Activated CD8-positive, alpha-beta memory T cell treated with anti-CD3 and anti-CD28 coated beads, Interleukin-2, amount 10 ng/mL, durations not matched to agents 7 days and 5 days (primary cell): ENCODE results near the gene GIMAP7. TPM values are rescaled to one million over a fixed set of nuclear protein-coding genes. Genes with fewer than 3 reads are reported as not detected.
A peak's percentile ranks its signal among the peaks of the same experiment; 100 is the strongest.
"Not testable (repeated sequence)": the region's sequence is repeated elsewhere in the genome, so short reads cannot be mapped to it uniquely, and the experiment has no call there.

Experiments used
- ATAC-seq: fragments of 150-1000 bp; cut with Tn5 transposase; one replicate; pipeline ENCODE4 v1.10.0; 2021; ENCODE audit warnings: moderate library complexity
- CTCF ChIA-PET: fragments of 350-600 bp; sonication (Branson Sonifier 250); formaldehyde crosslinking; loops from one replicate; lab custom pipeline; 2021; ENCODE audit warnings: antibody characterized with exemption; lab: Charles Lee
- DNase-seq: peaks from one replicate; pipeline ENCODE4 v3.0.0-alpha.2; 2020
- H3K27ac Mint-ChIP-seq: one replicate; pipeline ENCODE4 v1.8.0; 2021; ENCODE audit warnings: mild to moderate bottlenecking, mixed read lengths
- H3K27me3 Mint-ChIP-seq: one replicate; pipeline ENCODE4 v1.8.0; 2021; ENCODE audit warnings: mixed read lengths
- H3K36me3 Mint-ChIP-seq: one replicate; pipeline ENCODE4 v1.8.0; 2021; ENCODE audit warnings: mild to moderate bottlenecking, mixed read lengths
- H3K4me1 Mint-ChIP-seq: one replicate; pipeline ENCODE4 v1.8.0; 2021; ENCODE audit warnings: mixed read lengths
- H3K4me3 Mint-ChIP-seq: one replicate; pipeline ENCODE4 v1.8.0; 2021; ENCODE audit warnings: mild to moderate bottlenecking, moderate library complexity, mixed read lengths
- H3K9me3 Mint-ChIP-seq: one replicate; pipeline ENCODE4 v1.8.0; 2022; ENCODE audit warnings: low read depth, mixed read lengths
- total RNA-seq, 2 experiments: library from RNA; stranded (reverse); gene quantifications; one replicate each; pipeline ENCODE4 v1.2.3, GENCODE V29; 2021

The GIMAP7 gene
- total RNA-seq, 2 experiments from 2014 or later, result 49.9 to 89.7 TPM

DNA sequence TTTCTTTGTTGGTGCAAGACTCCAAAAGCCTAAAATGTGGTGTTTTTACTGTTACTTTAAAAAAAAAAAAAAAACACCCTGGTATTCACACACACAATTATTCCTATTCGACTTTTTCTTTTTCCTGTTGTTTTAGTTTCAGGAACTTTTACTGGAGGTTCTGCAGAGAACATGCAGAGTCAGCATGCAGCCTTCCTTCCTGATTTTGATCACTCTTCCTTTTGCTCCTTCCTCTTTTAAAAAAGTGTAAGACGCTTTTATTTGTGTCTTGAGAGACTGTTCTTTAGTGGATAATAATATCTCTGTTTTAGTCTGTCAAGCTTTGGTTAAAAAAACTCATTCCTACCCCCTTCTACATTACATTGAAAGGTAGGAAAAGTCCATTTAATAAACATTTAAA, 31.2 kb upstream of the GIMAP7 start:
- H3K27me3 Mint-ChIP-seq, DNase-seq, H3K9me3 Mint-ChIP-seq, ATAC-seq: not testable (repeated sequence)
- peaks cover 25% of the 10 kb centered on the region for H3K36me3 Mint-ChIP-seq
- H3K27ac Mint-ChIP-seq, result peak overlapping the region; percentile 87
- CTCF ChIA-PET, result interaction anchor here (4.0 kb wide), 1 partner anchor 33 kb away, joined by 34 read pairs; the partner anchor contains the start of gene GIMAP8
- peaks cover 69% of the 10 kb centered on the region for H3K4me1 Mint-ChIP-seq
- peak overlapping the region; percentile 60 for H3K4me3 Mint-ChIP-seq

DNA sequence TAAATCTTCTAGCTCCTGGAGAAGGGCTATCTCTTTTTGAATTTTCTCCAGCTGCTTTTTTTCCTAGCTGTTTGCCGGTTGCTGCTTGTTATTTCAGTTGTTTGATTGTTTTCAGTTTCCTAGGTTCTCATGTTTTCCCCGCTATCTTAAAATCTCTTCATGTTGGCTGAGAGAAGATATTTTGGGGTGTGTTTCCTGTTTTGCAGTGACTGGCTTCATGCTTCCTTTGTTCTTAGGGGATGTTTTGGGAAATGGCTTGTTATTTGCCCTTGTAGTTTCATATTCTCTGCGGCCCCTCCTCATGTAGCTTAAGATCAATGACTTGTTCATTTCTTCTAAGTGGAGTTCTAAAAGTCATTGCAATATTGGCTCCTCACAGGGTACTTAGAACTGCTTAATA, 30.6 kb upstream of the GIMAP7 start:
- Mint-ChIP-seq H3K4me1 (peaks cover 63% of the 10 kb centered on the region), H3K27ac (peak overlapping the region; percentile 87), H3K4me3 (peak overlapping the region; percentile 60), H3K36me3 (peaks cover 22% of the 10 kb centered on the region)
- DNase-seq, H3K9me3 Mint-ChIP-seq, ATAC-seq, H3K27me3 Mint-ChIP-seq: not testable (repeated sequence)
- CTCF ChIA-PET, result interaction anchor here (1.1 to 4.0 kb wide), 2 partner anchors 18 to 33 kb away, joined by 3 to 34 read pairs; partner anchors contain the start of gene GIMAP8

DNA sequence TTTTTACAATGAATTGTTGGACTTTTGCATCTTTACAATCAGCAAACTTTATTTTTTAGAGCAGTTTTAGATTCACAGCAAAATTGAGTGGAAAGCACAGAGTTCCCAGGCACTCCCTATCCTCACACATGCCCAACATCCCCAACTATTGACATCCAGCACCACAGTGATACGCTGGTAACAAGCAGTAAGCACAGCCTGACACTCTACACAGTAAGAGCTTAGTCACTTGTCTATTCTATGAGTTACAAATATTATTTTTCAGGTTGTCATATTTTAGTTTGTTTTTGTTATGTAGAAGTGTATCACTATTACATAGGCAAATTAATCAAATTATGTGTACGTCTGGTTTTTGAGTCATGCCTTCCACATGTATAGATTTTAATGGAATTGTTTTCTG, 27.0 kb upstream of the GIMAP7 start:
- H3K27ac Mint-ChIP-seq, result no peak overlapping the region
- CTCF ChIA-PET, result no interaction called here

DNA sequence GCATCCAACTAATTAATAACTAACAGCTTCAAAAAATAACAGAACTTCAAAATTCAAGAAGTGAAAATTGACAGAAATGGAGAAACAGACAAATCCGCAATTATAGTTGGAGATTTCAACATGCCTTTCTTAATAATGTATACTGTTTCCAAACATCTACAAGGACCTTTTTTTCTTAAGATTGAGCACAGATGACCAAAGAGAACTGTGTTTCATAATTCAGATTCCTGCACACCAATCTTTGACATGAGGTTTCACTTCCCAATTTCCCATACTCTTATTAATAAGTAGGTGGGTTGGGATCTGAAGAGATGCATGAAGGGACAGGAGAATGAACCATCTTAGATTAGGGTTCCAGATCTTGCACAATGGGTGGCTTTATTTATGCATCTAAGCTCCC, 24.9 kb upstream of the GIMAP7 start:
- DNase-seq, result no peak
- Mint-ChIP-seq H3K4me3 (no peak overlapping the region), H3K27me3 (no peaks in the 10 kb centered on the region), H3K9me3 (peaks cover 5% of the 10 kb centered on the region), H3K36me3 (peaks cover 25% of the 10 kb centered on the region), H3K4me1 (peaks cover 15% of the 10 kb centered on the region), H3K27ac (no peak overlapping the region)
- ATAC-seq, result no peak
- CTCF ChIA-PET, result no interaction called here

More for the DNA sequence above, 27.0 kb upstream of the GIMAP7 start:
- H3K4me1 Mint-ChIP-seq, result peaks cover 37% of the 10 kb centered on the region
- peaks cover 25% of the 10 kb centered on the region for H3K36me3 Mint-ChIP-seq
- H3K9me3 Mint-ChIP-seq, result peaks cover 5% of the 10 kb centered on the region
- ATAC-seq (no peak), DNase-seq (no peak)
- no peaks in the 10 kb centered on the region for H3K27me3 Mint-ChIP-seq
- H3K4me3 Mint-ChIP-seq, result no peak overlapping the region

DNA sequence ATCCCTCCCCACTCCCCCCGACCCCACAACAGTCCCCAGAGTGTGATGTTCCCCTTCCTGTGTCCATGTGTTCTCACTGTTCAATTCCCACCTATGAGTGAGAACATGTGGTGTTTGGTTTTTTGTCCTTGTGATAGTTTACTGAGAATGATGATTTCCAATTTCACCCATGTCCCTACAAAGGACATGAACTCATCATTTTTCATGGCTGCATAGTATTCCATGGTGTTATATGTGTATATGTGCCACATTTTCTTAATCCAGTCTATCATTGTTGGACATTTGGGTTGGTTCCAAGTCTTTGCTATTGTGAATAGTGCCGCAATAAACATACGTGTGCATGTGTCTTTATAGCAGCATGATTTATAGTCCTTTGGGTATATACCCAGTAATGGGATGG, 21.2 kb upstream of the GIMAP7 start:
- H3K4me1 Mint-ChIP-seq, H3K27ac Mint-ChIP-seq, H3K4me3 Mint-ChIP-seq, DNase-seq, CTCF ChIA-PET, ATAC-seq, H3K27me3 Mint-ChIP-seq: not testable (repeated sequence)
- peaks cover 12% of the 10 kb centered on the region for H3K9me3 Mint-ChIP-seq
- peaks cover 29% of the 10 kb centered on the region for H3K36me3 Mint-ChIP-seq

DNA sequence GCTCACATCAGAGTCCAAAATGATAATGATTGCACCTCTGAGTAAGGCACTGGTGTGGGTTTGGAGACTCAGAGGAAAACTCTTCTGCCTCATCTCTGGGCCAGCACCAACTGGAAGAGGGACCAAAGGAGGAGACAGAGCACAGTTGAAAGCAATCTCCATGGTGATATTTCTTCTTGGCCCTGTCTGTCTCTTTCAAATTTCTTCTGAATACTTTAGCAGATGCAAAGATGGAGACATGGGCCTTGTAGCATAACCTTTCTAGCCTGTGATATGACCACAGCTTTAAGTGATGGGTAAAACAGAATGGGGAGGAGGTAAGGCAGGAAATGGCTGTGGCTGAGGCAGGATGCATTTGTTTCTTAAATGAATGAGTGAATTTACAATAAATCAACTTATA, 12.2 kb upstream of the GIMAP7 start:
- peak; percentile 80 for DNase-seq
- Mint-ChIP-seq H3K9me3 (peaks cover 7% of the 10 kb centered on the region), H3K36me3 (peaks cover 33% of the 10 kb centered on the region), H3K27me3 (no peaks in the 10 kb centered on the region), H3K27ac (peak overlapping the region; percentile 93), H3K4me3 (peak overlapping the region; percentile 36), H3K4me1 (peaks cover 51% of the 10 kb centered on the region)
- CTCF ChIA-PET, result interaction anchor here (0.8 to 2.6 kb wide), 10 partner anchors 9 to 183 kb away, joined by 3 to 23 read pairs (median 3); partner anchors contain the start of genes GIMAP2, GIMAP4, GIMAP7 and GIMAP8
- ATAC-seq, result peak; percentile 90

DNA sequence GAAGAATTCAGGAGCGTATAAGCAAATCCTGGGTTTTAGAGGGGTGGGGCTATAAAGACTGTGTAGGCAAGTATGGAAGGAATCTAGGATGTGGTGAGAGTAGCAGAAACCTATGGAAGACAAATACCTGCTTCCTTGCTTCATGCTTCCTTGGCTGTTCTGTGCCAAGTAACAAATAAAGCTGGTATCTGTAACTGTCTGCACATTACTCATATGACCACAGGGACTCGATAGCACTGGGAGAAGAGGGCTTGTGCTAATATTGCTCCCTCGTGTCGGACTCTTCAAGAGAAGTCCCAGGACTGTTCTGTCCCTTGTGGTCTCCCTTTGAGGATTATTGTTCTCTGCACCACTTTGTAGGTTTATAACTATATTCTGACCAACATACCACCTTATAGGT, 11.5 kb upstream of the GIMAP7 start:
- Mint-ChIP-seq H3K4me3 (peak overlapping the region; percentile 36), H3K4me1 (peaks cover 56% of the 10 kb centered on the region), H3K9me3 (peaks cover 5% of the 10 kb centered on the region), H3K27me3 (no peaks in the 10 kb centered on the region), H3K36me3 (peaks cover 29% of the 10 kb centered on the region), H3K27ac (peak overlapping the region; percentile 93)
- DNase-seq (no peak), ATAC-seq (peak; percentile 9)
- CTCF ChIA-PET, result interaction anchor here (1.2 to 2.6 kb wide), 7 partner anchors 8 to 183 kb away, joined by 3 to 23 read pairs (median 6); partner anchors contain the start of genes GIMAP2 and GIMAP7

DNA sequence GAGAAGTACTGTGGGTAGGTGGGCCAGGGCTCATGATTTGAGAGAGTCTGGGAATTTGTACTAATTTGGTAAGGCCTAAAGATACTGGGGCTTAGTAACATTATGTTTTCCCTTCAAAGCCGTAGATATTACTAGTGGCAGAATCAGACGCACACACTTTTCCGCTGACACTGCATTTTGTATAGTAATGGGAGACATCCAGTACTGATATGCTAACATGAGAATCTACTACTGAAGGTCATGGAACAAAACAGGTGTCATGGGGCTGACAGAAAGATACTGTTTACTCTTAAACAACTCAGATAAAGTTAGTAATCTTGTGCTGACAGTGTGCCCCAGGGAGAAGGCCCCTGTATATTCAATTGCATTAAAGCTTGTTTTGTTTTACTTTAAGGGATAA, 11.1 kb upstream of the GIMAP7 start:
- Mint-ChIP-seq H3K27me3 (no peaks in the 10 kb centered on the region), H3K4me3 (no peak overlapping the region), H3K27ac (peak overlapping the region; percentile 93), H3K9me3 (peaks cover 4% of the 10 kb centered on the region), H3K4me1 (peaks cover 61% of the 10 kb centered on the region), H3K36me3 (peaks cover 27% of the 10 kb centered on the region)
- ATAC-seq (peak; percentile 29), DNase-seq (no peak)
- CTCF ChIA-PET, result interaction anchor here (0.7 to 2.6 kb wide), 5 partner anchors 11 to 163 kb away, joined by 3 to 23 read pairs (median 7); partner anchors contain the start of gene GIMAP7

DNA sequence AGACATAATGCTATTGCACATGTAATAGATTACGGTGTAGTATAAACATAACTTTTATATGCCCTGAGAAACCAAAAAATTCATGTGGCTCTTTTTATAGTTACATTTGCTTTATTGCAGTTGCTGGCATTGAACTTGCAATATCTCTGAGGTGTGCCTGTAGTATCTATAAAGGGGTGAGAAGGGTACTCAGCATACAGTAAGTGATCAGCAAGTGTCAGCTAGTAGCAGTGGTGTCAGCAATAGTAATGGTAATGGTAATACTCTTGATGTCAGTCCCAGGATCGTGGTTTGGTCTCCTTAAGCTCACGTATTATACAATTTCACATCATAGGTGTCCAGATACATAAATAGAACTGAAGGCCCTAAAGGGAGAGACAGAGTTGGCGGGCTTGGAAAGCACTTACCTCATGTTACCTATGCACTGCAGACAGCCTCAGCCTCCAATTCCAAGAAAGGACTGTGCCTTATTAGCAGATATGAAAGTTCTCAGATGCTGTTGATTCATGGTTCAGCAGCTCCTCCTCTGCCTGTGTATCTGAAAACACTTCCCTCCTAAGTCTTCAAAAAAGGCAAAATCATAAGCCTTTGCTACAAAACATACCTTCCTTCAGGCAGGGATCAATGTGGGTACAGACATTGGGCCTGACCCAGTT, 6.6 kb upstream of the GIMAP7 start:
- Mint-ChIP-seq H3K36me3 (peaks cover 18% of the 10 kb centered on the region), H3K4me3 (peak overlapping the region; percentile 36), H3K27me3 (no peaks in the 10 kb centered on the region), H3K27ac (peak overlapping the region; percentile 76), H3K9me3 (peaks cover 3% of the 10 kb centered on the region), H3K4me1 (peaks cover 85% of the 10 kb centered on the region)
- no peak for DNase-seq
- ATAC-seq, result peak; percentile 18
- CTCF ChIA-PET, result interaction anchor here (0.9 to 2.0 kb wide), 3 partner anchors 57 to 247 kb away, joined by 3 to 10 read pairs (median 4); partner anchors contain the start of gene GIMAP8

DNA sequence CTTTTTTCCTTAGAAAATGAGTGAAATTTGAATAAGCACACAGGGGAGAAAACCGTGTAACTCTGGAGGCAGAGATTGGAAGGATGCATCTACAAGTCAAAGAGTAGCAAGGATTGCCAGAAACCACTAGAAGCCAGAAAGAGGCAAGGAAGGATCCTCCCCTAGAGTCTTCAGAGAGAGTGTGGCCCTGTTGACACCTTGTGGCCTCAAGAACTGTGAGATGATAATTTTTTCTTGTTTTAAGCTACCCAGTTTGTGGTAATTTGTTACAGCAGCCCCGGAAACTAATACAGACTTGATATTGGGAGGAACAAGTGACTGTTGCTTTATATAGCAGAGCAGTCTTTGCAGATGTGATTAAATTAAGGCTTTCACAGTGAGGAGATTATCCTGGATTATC, 3.6 kb upstream of the GIMAP7 start:
- H3K27ac Mint-ChIP-seq, result peak overlapping the region; percentile 80

DNA sequence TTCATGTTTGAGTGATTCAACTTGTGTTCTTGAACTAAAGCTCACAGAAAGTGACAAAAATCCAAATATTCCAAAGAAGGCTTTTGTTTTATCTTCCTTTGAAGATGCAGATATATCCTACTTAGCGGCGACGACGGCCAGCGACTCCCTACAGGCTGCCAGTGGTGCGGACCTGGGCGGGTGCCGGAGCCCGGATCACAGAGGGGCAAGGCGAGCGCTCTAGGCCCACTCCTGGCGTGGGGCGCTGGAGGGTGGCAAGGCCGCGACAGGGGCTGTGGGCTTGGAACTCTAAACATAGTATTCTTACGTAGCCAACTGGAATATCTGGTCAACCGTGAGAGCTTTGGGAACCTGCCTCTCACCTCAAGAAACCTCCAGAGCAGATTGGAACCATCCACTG, 914 bp upstream of the GIMAP7 start:
- Mint-ChIP-seq H3K9me3 (peaks cover 3% of the 10 kb centered on the region), H3K27ac (peak overlapping the region; percentile 99), H3K4me1 (peaks cover 57% of the 10 kb centered on the region), H3K27me3 (no peaks in the 10 kb centered on the region), H3K4me3 (peak overlapping the region; percentile 100), H3K36me3 (peaks cover 47% of the 10 kb centered on the region)
- ATAC-seq (no peak), DNase-seq (no peak)
- CTCF ChIA-PET, result interaction anchor here (0.9 to 4.4 kb wide), 9 partner anchors 11 to 242 kb away, joined by 3 to 69 read pairs (median 6); partner anchors contain the start of gene GIMAP8

More for the DNA sequence above, 3.6 kb upstream of the GIMAP7 start:
- Mint-ChIP-seq H3K4me1 (peaks cover 75% of the 10 kb centered on the region), H3K9me3 (peaks cover 3% of the 10 kb centered on the region), H3K4me3 (peak overlapping the region; percentile 13), H3K36me3 (peaks cover 28% of the 10 kb centered on the region), H3K27me3 (no peaks in the 10 kb centered on the region)
- ATAC-seq (peak; percentile 14), DNase-seq (no peak)
- CTCF ChIA-PET, result interaction anchor here (1.0 to 2.2 kb wide), 6 partner anchors 9 to 244 kb away, joined by 3 to 19 read pairs (median 5); partner anchors contain the start of genes GIMAP4 and GIMAP8

DNA sequence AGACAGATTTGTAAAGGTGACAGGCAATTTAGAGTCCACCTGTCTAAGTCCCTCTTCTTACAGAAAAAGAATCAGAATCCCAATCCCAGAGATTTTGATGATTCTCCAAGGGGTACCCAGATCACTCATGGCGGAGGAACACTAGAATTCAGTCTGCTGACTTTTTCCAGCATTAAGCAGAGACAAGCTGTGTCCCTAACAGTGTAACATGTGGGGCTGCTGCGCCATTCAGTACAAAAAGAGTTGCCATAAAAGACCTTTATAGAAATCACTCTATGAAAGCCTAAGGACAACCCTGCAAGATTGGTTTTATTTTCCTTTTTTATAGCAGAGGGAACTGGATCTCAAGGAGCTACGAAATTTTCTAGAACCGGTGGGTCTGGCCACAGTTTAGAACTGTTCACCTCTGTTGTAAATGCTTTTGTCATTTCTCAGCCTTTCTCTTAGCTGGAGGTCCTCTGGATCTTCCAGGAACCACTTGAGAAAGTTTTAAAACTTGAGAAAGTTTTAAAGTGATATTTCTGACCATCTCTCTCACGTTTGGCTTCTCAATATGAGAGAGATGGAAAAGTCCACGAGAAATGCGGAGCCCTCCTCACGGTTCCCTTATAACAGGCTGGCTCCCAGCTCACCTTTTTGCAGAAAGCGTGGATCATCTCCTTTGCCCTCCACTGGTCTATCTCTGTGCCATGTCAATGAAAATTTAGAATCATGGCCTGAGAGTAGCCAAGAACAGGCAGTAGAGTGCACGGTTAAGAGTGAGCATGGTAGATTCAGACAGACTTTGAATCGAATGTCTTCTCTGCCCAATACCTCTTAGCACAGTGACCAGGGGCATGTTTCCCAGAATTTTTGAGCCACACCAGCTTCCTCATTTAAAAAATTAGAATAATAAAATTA, 826 bp downstream of the GIMAP7 start:
- peak; percentile 46 for DNase-seq
- H3K27me3 Mint-ChIP-seq, result no peaks in the 10 kb centered on the region
- peaks cover 49% of the 10 kb centered on the region for H3K4me1 Mint-ChIP-seq
- H3K9me3 Mint-ChIP-seq, result peaks cover 3% of the 10 kb centered on the region
- peak overlapping the region; percentile 100 for H3K4me3 Mint-ChIP-seq
- peak; percentile 29 for ATAC-seq
- H3K36me3 Mint-ChIP-seq, result peaks cover 56% of the 10 kb centered on the region
- peak overlapping the region; percentile 99 for H3K27ac Mint-ChIP-seq
- CTCF ChIA-PET, result interaction anchor here (0.7 to 4.4 kb wide), 18 partner anchors 9 to 240 kb away, joined by 3 to 69 read pairs (median 4); partner anchors contain the start of genes GIMAP1, GIMAP4, GIMAP5 and GIMAP6
